HG03064 (cell line): ENCODE results near the gene NANOS3.
"Not testable (repeated sequence)": the region's sequence is repeated elsewhere in the genome, so short reads cannot be mapped to it uniquely, and the experiment has no call there.

Experiments
- ATAC-seq: cut with Tn5 transposase; IDR thresholded peaks from one replicate; pipeline ENCODE4 v1.9.1; 2021; ENCODE audit warnings: low read depth; ENCODE audit not compliant: unreplicated experiment

The NANOS3 gene

DNA sequence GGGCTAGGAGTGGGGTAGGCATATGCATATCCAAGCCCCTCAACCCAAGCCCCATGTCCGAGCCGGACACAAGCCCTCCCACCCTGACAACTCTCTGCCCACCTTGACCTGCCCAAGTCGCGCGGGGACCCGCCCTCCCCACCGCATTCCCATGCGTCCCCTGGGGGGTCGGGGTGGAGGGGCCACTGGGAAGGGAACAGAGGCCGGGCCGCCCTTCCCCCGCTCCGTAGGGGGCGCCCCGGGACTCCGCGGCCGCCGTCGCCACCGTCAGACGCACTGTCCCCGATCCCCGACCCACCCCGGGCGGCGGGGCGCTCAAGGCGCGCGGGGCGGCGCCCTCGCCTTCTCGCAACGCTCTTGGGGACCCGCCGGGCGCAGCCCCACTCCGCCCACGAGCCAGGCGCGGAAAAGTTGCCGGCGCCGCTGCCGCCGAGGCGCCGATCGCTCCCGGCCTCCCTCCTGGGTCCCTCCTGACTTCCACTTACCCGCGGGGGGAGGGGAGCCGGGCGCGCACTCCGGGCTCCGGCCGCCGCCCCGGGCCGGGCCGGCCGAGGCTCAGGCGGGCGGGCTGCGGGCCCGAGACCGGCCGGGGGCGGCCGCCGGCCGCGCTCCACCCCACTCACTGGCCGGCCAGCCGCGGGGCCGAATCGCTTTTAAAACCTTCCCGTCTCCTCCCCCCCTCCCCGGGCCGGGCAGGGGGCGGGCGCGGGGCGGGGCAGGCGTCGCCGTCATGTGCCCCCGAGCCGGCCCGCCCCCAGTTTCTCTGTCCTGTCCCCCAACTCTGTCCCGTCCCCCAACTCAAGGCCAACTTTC lies 34.4 kb upstream of the NANOS3 start:
- ATAC-seq = no peak

DNA sequence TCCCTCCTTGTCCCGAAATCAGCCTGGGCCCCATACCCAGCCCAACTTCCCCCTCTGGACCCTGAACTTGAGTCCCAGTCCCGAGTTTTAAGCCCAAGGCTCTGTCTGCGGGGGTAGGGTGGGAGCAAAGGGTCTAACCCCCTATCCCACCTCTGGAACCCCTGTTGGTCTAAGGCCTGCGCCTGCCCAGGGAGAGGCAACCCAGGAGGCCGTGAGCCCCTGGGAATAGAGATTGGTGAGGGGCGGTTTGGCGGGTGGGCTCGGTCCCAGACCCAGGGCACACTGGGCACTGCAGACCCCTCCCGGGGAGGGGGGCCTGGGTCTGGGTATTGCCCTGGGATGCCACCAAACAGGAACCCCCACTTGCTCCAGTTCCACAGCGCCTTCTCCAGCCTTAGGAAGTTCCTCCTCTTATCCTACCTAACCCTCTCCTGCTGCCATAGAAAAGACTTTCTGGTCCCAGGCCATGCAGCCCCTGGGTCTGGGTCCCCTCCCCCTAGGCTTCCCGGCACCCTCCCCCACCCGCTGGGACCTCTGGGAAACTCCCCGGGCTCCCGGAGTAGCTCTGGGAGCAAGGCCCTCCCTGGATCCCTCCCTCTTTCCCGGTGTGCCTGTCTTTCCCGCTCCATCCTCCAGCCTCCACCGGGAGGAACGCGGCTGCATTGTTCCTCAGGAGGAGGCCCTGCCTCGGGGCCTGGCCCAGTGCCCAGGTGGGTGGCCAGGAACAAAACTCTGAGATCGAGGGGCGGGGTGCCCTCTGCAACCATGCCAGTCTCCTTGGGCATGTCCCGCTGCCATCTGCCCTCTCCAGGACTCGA lies 33.6 kb upstream of the NANOS3 start:
- ATAC-seq = no peak

DNA sequence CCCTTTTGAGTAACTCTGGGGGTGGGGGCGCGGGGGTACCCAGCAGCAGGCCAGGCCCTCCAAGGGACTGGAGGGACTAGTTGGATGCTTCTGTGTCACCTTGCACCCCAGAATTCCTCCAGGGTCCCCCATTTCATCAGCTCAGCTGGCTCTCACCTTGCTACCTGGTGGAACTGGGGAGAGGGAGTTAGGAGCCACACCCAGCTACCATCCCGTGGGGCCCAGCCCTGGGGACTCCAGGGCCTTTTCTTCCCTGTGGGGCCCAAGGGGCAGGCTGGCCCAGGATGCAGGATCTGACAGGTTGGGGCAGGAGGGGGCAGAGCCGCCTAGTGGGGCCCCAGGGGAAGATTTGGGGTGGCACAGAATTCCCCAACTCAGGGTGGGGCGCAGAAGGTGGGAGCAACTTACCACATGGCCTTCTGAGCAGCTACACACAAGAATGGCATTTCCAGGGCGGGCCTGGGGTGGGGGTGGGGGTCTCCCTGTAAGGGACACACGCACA lies 32.8 kb upstream of the NANOS3 start:
- ATAC-seq = no peak

DNA sequence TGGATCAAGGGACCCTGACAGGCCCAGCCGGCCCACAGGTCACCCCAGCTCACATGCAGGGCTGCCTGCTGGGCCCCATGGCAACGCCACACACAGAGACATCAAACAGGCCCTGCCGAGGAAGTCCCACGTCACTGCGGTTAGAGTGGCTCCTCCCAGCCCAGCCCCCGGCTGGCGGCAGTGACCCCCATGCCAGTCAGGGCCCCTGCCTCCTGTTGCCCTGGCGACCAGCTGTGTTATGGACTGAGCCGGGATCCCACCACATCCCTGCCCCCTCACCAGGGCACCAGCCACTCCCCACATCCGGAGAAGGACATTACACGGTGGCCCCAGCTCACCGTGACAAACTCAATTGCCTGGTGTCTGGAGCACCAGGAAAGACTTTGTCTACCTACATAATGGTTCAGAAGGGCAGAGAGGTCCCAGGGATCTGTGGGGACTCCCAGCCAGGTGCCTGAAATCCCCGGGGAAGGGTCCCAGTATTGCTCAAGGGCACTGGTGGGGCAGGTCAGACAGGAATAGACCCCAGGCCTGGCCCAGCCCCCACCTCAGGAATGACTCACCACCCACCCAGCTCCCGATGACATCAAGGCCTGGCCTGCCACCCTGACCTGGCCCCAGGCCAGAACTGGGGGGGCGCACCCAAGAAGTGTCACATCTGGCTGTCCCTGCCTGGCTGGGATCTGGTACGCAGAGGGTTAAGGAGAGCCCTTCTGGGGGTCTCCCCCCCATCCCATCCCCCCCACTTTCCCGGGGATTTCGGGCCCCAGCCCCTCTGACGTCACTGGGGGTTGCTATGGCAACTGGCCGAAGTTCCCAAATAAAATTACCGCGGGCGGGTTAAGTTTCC lies 30.2 kb upstream of the NANOS3 start:
- ATAC-seq = no peak

DNA sequence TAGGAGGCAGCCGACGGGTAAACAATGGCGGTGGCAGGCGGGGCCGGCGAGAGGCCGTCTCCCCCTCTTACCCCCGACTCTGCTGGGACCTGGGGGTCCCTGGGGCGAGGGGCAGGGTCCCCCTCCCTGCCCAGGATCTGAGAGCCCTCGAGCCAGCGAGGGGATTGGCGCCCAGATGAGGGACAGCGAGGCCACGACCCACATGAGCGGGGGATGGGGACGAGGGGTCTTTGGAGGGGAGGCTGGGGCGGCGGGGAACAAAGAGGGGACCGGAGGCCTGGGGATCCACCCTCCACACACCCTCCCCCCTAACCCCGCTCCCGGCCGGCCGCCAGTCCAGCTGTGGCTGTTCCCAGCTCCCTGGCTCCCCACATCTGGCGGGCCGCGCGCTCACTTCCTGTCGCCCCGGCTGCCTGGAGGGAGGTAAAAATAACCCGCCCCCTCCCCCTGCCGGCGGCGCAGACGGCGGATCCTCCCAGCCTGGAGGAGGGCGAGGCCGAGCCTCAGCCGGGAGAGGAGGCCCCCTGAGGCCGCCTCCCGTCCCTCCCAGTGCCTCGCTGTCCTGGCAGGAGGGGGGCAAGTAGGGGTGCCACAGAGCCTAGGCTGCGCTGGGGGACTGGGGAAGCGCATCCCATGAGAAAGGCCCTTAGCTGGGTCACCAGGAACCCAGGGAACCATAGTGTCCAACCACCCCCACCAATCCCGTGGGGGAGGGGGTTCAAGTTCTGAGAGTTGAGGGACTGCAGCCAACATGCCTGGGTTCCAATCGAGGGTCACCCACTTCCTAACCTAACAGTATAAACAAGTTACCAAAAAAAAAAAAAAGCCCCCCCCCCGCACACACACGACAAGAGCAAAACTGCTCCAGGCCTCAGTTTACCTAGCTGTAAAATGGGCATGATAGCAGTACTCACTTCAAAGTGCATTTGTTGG lies 29.3 kb upstream of the NANOS3 start:
- no peak for ATAC-seq

DNA sequence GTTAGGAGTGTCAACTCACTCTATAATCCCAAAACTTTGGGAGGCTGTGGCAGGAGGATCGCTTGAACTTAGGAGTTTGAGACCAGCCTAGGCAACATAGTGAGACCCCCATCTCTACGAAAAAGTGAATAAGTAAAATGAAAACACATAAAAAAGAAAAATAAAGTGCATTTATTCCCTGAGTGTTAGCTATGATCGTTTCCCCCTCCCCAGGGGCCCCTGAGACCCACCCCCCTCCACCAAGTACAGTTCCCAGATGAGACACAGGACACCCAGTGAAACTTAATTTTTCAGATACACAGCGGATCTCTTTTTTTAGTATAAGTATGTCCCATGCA lies 28.6 kb upstream of the NANOS3 start:
- no peak for ATAC-seq

DNA sequence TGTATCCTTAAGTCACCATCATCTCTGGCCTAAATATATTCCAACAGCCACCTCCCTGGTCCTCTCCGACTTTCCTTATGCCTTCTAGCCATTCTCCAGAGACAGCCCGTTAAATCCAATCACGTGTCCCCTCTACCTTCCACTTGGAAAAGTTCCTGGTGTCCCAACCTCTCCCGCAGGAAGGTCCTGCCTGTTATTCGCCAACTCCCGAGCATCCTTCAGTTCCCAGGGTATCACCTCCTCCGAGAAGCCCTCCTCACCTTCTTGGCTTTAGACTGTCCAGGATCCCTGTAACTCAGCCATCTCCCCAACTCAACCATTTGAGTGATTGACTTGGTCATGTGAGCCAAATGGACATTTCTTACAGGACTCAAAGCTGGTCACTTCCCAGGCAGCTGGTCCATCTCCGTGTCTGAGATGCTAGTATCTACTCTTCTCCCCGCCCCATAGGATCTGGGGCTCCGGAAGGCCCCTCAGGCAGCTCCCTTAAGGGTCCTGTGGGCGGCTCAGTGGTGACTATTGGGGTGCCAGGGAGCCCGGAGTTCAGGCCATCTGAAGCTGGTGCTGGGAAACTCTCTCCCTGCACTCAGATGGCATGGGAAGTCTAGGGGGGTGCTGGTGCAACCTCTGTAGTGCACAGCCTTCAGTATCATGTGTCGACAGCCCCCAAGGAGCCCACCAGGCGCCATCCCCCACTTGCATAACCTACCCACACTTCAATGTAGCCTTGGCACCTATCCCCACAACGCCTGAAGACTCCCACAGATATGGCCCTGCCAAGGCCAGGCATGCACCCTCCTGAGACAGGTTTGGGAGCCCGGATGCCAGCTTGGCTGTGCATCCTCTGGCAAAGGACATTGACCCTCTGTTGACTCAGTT lies 27.9 kb upstream of the NANOS3 start:
- no peak for ATAC-seq

DNA sequence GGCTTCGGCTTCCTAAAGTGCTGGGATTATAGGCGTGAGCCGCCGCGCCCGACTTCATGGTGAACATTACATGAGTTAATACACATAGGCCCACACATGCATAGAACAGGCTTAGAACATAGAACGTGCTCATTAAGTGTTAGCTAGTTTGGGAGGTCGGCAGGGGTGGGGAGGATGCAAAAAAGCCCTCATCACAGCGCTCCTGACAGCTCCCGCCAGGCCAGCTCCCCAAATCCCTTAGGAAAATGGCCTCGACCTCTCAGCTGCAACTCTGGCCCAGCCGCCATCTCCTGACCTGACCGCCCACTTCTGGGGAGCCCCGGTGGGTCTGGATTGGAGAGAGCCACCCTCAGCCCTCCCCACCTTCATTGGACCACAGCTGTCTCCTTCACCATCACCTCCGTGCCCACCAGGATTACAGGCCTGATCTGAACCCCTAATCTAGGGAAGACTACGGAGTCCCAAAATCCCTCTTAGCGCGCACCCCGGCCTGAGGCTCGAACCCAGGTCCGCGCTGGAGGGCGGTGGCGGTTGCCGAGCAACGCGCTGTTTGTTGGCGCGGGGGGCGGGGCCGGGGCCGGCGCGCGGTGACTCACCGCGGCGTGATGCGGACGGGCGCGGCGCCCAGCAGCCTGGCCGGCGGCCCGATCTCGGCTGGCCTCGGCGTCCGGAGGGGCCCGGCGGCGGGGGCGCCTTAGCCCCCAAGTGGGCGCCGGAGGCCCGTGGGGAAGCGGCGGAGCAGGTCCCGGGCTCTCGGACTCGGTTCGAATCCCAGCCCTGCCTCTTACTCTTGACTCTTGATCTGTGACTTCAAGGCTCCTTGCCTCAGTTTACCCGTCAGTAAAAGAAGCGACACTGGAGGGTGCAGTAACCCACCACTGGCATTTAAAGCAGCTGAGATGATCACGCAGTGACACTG lies 26.7 kb upstream of the NANOS3 start:
- ATAC-seq = no peak

DNA sequence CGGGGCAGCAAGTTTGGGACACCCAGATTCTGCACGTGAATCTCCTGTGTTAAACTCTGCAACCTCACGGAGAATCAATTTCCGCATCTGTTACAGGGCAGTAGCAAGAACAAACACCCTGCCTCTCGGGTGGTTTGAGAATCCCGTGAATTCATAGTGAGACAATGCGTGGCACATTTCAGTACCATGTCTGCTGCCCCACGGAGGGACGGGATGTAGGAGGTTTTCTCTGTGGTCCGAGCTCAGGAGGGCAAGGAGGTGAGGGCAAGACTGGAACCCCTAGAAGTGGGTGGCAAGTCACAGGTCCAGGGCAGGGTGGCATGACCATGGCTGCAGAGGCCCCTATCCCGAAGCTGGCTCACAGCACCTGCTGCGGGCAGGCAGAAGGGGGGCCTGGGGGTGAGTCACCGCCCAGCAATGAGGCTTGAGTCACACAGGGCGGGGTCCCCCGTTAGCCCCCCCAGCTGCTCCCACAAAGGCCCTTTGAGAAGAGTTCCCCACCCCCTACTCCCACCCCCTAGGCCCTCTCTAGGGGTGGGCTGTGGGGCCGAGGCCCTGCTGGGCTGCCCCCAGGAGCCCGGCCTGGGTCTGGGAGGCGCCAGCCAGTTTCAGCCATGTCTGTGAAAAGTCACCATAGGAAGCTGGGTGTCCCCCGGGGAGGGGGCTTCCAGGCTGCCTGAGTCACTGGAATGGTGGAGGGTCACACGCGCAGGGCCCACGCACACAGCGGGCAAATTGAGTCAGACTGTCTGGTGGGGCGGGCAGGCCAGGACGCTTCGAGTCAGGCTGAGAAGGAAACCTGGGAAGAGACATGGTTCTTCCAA lies 25.8 kb upstream of the NANOS3 start:
- ATAC-seq = no peak

DNA sequence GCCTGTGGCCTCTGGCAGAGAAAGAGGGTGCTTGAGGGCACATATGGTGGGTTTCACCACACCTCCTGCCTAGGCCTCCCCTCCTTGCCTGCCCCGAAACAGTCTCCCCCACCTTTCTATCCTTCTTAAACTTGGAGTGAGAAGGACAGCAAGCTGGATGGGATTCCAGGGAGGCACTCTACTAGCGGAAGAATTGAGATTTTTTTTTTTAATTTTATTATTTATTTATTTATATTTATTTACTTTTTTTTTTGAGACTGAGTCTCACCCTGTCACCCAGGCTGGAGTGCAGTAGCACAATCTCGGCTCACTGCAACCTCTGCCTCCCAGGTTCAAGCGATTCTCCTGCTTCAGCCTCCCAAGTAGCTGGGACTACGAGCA lies 25.2 kb upstream of the NANOS3 start:
- ATAC-seq = not testable (repeated sequence)

DNA sequence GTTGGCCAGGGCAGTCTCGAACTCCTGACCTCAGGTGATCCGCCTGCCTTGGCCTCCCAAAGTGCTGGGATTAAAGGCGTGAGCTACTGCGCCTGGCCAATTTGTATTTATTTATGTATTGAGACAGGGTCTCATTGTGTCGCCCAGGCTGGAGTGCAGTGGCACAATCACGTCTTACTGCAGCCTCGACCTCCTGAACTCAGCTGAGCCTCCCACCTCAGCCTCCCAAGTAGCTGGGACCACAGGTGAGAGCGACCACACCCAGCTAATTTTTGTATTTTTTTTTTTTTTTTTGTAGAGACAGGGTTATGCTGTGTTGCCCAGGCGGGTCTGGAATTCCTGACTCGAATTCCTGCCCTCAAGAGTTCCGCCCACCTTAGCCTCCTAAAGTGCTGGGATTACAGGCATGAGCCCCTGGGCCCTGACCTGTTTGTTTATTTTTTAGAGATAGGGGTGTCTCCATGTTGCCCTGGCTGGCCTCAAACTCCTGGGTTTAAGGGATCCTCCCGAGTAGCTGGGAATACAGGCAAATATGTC lies 24.7 kb upstream of the NANOS3 start:
- not testable (repeated sequence) for ATAC-seq

DNA sequence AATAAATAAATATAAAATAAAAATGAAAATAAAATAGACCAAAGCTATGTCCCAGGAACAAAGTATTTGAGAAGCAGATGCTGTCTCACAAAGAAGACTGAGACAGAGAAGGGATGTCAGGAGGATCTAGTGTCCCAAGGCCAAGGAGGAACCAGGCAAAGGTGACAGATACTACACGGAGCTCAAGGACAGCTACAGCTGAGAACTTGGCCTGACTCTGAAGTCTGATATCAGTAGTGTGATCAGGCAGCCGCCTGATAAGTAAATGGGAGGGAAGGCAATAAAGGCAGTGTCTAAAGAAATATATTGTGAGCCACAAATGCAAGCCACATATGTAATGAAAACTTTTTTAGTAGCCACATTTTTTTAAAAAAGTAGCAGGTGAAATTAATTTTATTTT lies 20.4 kb upstream of the NANOS3 start:
- no peak for ATAC-seq

DNA sequence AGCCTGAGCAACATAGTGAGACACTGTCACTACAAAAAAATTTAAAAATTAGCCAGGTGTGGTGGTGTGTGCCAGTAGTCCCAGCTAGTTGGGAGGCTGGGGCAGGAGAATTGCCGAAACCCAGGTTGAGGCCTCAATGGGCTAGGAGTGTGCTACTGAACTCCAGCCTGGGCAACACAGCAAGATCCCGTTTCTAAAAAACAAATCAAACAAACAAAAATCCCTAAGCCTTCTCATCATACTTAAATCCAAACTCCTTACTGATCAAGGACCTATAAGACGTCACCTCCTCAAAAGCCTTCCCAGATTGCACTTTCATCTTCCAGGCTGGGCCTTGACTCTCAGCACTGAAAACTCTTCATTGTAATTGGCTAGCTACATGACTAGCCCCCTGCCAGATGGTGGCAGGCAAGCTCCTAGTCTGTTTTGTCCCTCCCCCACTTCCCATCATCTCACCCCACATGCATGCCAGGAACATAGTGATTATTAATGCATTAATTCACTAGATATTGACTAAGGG lies 17.5 kb upstream of the NANOS3 start:
- no peak for ATAC-seq

DNA sequence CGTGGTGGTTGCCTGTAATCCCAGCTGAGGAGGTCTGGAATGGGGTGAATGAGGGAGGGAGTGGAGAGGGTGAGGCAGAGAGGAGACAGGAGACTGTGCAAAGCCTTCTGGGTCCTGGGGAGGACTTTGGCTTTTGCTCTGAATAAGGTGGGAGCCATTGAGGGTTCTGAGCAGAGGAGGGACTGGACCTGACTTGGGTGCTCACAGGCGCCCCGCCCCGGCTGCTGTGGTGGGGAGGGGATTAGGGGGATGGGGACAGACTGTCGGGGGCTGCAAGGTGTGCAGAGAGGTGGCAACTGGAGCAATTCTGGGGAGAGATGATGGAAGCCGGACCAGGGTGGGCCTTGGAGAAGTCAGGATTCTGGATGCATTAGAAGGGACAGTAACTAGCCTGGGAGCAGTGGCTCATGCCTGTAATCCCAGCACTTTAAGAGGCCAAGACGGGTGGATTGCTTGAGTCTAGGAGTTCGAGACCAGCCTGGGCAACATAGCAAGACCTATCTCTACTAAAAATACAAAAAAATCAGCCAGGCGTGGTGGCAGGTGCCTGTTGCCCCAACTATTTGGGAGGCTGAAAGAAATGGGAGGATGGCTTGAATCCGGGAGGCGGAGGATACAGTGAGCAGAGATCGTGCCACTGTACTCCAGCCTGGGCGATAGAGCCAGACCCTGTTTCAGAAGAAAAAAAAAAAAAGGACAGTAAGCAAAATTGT lies 16.1 kb upstream of the NANOS3 start:
- no peak for ATAC-seq

DNA sequence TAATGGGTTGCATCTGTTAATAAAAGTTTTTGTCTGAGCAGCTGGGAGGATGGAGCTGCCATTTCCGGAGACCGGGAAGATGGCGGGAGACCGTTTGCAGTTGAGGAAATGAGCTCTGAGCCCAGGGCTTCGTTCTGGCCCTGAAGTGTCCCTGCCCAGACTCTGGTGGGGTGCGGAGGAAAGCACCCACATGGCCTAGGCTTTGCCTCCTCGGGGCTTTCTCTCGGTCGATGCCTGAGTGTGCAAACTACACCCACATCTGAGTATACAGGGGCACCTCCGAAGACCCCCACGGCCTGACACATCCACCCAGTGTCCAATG lies 15.6 kb upstream of the NANOS3 start:
- peak; percentile 28 for ATAC-seq
